HG02885 (cell line): ENCODE data around the gene ABCG8.

ENCODE experiments used
- ATAC-seq: cut with Tn5 transposase; IDR thresholded peaks from one replicate; pipeline ENCODE4 v1.9.1; 2021; ENCODE audit warnings: mild to moderate bottlenecking; ENCODE audit not compliant: unreplicated experiment, poor library complexity

The ABCG8 gene

DNA sequence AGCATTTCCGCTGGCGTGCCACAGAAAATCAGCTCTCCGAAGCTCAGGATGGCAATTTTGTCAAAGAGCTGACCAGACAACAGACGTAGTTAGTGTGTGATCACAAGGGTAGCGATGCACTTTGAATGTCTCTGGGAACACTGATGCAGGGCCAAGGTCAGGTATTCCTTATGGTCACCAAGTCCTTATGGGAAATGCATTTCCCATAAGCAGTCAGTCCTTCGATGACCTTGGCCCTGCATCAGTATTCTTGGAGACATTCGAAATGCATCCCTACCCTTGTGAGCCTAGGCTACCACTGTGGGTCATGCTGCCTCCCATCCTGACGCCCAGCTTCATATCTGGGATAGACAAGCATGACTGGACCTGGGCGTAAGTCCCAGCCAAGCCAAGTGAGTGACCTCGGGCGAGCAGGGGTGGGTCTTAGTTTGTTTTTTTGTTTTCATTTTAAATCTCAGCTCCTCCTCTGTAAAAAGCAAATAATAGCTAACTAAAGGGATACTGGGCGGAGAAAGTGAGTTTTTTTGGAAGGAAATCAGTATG is 13.7 kb upstream of the ABCG8 start:
- ATAC-seq, result no peak

DNA sequence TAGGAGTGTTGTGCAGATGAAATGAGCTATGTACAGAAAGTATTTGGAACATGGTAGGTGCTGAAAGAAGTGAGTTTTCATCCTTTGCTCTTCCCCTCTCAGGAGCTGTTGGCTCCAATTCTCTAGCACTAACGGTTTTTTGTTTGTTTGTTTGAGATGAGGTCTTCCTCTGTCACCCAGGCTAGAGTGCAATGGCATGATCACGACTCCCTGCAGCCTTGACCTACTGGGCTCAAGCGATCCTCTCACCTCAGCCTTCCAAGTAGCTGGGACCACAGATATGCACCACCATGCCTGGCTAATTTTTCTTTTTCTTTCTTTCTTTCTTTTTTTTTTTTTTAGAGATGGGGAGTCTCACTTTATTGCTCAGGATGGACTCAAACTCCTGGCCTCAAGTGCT is 12.9 kb upstream of the ABCG8 start:
- ATAC-seq, result no peak

DNA sequence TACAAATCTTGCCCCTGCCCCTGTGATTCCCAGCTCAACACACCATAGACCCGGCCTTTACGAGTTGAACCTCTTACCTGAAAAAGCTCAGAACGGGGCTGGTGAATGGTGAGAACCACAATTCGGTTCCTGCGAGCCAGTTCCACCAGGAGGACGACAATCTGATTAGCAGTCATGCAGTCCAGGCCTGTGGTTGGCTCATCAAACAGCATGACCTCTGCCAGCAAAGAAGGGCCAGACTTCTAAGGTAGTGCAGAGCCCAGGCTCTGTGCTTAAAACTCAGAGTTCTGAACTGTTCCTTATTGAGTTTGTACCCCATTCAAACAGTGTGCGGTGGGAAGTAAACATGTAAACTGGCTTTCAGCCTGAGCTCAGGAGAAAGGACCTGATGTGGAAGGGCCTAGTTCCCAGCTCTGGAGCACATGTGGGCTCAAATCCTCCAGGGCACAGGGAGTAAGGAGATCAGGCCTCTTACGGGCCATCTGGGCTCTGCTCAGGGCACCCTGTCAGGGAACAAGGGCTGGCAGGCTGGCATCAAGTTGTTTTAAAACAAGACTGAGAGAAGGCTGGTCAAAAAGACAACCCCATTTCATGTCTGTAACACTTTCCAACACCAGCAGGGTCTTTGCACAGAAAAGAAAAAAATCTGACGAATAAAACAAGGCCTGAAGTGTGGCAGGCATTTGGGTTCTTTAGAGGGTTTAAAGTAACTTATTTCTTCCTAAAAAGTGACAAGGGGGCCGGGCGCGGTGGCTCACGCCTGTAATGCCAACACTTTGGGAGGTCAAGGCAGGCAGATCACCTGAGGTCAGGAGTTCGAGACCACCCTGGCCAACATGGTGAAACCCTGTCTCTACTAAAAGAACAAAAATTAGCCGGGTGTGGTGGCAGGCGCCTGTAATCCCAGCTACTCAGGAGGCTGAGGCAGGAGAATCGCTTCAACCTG is 12.2 kb upstream of the ABCG8 start:
- no peak for ATAC-seq

DNA sequence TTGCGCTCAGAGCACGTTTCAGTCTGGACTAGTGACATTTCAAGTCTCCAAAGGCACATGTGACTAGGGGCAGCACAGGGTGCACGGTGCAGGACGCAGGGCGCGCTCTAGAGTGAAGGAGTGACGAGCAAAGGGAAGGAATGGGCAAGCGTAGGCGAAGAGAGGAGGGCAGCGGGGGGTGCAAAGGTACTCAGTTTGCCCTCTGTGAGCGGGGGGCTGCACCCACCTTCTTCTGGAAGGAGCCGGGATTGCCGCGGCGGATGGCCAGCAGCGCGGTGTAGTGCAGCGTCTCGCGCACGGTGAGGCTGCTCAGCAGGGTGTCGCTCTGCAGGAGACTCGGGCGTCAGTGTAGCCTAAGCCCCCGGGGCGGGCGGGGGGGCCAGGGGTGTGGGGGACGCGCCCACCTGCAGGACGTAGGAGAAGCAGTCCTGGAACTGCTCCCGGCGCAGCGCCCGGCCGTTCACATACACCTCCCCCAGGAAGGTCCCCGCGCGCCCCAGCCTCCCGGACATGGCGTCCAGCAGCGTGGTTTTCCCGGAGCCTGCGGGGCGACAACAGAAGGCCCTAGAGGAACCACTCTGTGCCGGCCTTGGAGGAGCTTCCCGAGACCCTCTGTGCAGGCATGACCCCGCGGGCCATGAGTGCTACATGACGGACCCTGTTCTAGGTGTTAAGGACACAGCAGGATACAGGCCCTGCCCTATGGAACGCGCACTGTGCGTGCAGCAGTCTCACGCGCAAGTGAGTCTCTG is 7.1 kb upstream of the ABCG8 start:
- ATAC-seq, result no peak

DNA sequence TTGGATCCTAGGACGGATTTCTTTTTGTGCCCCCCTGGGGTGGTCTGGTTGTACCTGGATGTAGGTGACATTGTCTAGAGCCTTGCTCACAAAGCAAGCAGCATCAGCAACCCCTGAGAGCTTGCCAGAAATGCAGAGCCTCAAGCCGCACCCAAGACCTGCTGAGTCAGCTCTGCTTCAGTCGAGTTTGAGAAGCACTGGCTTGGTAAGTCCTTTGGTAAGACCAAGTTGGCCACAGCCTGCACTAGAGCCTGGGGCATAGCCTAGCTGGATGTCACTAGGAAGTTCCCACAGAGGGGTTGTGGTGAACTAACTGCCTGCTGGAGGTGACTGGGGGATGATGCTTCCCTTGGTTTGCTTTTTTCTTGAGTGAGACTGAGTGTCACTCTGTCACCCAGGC is 6.3 kb upstream of the ABCG8 start:
- ATAC-seq, result no peak

DNA sequence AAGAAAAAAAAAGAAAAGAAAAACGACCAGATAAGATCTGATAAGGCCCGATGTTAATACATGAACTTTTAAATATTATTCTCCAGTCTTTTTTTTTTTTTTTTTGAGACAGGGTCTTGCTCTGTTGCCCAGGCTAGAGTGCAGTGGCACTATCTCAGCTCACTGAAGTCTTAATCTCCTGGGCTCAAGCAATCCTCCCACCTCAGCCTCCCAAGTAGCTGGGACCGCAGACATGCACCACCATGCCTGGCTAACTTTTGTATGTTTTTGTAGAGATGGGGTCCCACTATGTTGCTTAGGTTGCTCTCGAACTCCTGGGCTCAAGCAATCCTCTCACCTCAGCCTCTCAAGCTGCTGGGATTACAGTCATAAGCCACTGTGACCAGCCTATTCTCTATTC is 1.7 kb upstream of the ABCG8 start:
- ATAC-seq, result no peak

DNA sequence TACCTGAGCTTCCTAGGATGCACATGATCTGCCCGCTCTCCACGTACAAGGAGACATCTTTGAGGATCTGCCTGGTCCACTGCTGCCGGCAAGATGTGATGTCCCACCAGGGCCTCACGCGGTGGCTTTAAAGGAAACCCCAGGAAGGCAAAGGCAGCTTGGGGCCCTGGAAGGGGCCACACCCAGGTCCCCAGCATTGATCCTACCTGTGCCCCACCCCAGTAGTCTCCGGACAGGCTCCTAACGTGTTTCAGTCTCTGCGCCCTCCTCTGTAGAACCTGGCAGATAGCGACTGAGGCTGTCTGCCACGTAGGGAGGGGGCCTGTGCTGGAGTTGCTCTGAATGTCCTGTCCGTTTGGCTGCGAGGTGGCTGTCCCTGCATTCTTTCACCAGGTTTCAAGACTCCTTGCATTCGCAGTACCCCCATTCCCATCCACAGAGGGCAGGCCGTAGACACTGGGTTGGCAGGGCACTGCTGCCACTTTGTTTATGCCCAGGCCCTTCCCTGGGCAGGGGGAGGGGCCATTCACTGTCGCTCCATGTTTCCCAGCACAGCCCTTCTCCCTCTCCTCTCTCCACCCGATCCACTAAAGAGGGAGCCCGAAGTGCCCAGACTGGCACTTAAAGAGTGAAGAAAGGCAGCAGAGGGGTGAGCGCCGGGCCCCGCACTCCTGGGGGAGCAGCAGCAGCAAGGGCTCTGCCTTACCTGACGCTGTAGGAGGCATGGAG is 776 bp upstream of the ABCG8 start:
- no peak for ATAC-seq

DNA sequence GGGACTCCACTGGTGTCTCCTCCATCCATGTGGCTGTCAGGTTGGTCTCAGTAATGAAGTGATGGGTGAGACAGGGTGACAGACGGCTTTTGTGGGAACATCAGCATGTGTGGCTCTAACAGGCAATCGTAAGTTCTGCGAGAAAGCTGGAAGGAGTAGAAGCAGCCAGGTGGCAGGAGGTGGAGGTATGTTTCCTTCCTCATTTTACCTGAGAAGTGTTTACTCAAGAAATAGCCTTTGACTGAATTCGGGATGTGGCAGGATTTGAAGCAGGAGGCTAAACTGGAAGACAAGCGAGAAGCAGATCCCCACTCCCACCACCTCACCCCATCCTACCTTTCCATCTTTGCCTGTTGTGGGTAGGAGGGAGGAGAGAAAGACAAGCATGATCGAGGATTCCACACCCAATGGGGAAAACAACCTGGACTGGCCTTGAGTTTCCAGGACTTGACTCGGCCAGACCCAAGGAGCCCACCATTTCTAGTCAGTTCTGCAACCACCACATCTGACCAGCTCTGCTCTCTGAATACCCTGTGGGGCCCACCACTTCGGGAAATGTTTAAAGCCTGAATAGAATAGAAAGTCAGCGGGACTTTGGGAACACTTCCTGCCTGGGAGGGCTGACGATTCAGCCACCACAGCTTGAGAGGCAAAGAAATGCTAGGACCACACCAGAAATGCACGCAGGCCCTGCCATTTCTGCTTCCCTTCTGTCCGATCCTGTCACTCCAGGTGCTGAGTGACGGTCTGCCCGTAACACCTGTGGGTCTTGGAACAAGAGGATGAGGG is 1.2 kb downstream of the ABCG8 start:
- ATAC-seq, result no peak

DNA sequence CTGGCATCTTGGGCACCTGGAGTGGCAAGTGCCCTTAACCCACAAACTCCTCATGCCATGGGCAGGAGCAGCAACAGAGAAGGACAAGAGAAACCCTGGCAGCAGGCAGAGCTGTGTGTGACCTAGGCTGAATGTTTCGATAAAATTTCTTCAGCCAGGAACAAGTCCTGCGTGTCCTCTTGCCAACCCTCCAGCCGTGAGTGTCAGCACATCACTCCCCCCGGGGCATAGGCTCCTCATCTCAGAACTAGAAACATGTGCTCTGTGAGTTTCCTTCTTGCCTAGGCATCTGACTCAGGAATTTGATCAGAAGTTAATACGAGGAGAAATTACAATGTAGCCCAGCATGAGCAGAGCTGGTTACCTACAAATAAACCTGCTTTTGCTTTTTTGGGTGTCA is 2.2 kb downstream of the ABCG8 start:
- no peak for ATAC-seq

DNA sequence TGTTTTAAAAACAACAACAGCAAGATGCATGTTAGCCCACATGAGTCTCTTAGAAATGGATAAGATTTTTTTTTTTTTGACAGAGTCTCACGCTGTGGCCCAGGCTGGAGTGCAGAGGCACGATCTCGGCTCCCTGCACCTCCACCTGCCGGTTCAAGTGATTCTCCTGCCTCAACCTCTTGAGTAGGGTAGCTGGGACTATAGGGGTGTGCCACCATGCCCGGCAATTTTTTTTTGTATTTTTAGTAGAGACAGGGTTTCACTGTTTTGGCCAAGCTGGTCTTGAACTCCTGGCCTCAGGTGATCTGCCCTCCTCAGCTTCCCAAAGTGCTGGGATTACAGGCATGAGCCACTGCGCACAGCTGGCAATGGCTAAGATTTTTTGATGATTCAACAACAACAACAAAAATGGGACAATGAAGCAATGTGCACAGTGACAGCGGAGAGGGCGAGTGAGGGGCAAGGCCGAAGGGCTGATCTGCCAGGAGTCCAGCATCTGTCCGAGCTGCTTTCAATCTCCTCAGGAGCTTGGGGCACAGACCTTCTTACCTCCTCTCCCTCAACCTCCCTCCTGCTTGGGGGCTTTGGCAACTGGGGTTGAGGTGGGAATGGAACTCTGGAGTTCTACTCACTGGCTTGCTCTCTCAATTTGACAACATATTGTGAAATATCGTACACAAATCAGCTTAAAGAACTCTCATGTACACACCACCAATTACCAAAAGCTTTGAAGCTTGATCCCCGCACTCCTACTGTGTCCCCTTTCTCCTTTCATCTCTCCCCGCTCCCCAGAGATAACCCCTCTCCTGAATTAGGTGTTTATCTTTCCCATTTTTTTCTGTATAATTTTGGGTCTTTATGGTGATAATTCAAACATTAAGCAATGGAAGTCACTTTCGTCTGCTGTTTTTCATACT is 3.4 kb downstream of the ABCG8 start:
- no peak for ATAC-seq

DNA sequence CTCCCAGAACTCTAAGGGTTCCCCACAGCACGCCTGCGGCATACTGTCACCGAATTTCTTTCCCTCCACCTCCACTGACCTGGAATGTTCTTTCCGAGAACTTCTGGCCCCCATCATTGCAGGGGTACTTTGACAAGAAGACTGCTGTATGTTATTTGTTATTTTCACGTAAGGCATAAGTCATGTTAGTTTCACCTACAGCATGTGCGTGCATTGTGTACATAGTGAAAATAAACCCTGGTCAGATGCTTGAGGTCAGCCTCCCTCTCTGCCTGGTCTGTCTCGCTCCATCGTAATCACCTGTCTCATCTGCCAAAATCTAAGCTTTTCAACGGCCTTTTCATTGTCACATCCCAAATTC is 4.1 kb downstream of the ABCG8 start:
- no peak for ATAC-seq

DNA sequence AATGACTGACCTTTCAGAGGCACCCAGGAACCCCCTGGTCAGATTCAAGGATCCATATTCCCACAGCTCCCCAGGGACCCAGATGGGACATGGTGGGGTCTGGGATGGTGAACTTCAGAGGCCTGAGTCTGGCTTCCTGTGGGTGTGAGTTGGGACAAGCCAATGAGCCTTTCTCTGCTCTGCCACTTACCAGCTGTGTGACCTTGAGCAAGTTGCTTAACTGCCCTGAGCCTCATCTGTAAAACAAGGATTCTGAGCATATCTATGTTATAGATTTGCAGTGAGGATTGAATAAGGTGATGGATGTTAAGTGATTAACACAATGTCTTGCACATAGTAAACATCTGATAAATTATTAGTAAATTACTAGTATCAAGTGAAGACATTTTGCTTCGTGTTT is 6.4 kb downstream of the ABCG8 start:
- no peak for ATAC-seq

DNA sequence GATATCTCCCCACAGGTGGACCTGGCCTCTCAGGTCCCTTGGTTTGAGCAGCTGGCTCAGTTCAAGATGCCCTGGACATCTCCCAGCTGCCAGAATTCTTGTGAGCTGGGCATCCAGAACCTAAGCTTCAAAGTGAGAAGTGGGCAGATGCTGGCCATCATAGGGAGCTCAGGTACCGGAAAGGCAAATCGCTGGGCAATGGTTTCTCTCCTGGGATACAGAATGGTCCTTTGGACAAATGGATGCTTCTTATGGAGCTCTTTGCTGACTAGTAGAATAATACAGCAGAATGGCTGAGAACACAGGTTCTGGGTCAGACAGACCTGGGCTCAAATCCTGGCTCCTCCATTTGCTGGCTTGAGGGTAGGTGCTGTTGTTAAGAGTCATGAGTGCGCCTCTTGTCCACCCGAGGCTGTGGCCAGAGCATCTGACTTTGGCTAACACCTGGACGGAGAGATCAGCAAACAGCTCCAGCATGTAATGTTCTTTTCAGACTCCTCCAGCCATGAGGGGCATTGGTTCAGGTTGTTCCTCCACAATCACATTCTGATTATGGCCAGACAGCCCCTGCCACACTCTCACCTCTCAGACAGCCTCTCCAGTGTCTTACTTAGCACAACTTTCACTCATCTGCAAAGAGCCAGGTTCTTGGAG is 7.5 kb downstream of the ABCG8 start:
- no peak for ATAC-seq

DNA sequence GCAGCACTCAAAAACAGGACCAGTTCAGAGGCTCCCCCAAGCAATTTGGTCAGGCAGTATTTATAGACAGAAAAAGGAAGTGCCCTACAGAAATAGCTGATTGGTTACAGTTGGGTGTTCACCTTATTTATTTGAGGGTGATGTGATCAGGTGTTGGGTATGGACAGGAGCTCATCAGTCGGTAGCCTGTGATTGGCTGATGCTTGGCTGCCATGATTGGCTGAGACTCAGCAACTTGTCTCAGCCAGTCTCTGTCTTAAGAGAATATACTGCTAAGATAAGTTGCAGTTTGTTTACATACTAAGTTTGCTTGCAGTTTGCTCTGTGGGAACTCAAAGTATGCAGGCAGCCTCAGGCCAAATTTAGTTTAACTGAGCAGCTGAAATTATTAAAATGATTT is 9.4 kb downstream of the ABCG8 start:
- ATAC-seq, result peak; percentile 39

DNA sequence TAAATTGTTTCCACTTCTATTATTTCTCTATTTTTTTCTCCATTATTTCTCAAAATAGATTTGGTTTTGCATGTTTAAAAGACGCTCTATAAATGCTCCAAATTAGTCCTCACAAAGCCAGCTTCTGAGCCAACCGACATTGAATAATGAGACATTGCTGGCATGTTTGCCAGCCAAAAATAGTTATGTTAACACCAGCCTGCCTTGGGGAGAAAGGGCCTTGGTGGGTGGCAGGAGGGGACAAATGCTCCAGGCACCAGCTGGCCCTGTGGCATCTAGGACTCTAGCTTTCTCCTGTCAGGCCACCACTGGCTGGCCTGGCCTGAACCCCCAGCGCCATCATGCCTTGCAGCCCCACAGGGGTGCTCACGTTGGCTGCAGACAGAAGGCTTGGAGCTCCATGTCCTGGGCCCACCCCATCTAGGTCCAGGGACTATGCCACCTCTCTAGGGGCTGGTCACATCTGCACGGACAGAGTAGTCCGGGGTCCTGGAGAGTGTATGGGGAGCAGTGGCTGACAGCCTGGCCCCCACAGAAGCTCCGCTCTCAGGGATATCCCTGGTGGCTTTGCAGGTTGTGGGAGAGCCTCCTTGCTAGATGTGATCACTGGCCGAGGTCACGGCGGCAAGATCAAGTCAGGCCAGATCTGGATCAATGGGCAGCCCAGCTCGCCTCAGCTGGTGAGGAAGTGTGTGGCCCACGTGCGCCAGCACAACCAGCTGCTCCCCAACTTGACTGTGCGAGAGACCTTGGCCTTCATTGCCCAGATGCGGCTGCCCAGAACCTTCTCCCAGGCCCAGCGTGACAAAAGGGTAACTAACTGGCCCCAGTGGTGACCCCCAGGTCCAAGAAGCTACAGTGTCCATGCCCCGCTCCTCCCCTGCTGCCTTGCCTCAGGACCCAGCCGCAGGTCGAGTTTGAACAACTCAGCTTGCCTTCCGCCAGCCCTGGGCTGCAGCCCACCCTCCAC is 12.5 kb downstream of the ABCG8 start:
- ATAC-seq, result no peak

DNA sequence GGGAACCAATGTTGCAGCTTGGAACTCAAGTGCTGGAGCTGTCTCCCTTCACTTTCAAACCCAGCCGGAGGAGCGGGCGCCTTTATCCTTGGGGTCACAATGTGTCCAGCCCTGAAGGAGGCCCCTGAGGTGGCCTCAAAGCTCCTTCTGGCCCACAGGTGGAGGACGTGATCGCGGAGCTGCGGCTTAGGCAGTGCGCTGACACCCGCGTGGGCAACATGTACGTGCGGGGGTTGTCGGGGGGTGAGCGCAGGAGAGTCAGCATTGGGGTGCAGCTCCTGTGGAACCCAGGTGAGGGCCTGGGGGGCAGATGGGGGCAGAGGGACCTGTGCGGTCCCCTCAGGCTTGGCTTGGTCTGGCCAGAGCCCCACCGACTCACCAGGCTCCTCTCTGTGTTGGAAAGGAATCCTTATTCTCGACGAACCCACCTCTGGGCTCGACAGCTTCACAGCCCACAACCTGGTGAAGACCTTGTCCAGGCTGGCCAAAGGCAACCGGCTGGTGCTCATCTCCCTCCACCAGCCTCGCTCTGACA is 13.5 kb downstream of the ABCG8 start:
- no peak for ATAC-seq
